GM12801 (cell line): ENCODE data around the gene SLC9A5.

Experiments
- CTCF ChIP-seq: IDR thresholded peaks from one replicate; pipeline ENCODE4 v1.5.1; 2011; ENCODE audit warnings: control low read depth; ENCODE audit not compliant: insufficient read length; ENCODE audit errors: extremely low read depth

SLC9A5 gene

GRCh38 chr16:67304020-67304419 lies 55.2 kb downstream of the SLC9A5 start:
- TF ChIP-seq CTCF: no peak

GRCh38 chr16:67305216-67306071 lies 56.7 kb downstream of the SLC9A5 start:
- no peak for TF ChIP-seq CTCF

GRCh38 chr16:67310561-67310960 lies 61.8 kb downstream of the SLC9A5 start:
- no peak for TF ChIP-seq CTCF

GRCh38 chr16:67311607-67312488 lies 63.1 kb downstream of the SLC9A5 start:
- no peak for TF ChIP-seq CTCF

GRCh38 chr16:67312719-67313118 lies 63.9 kb downstream of the SLC9A5 start:
- TF ChIP-seq CTCF: no peak

GRCh38 chr16:67317853-67318252 lies 69.1 kb downstream of the SLC9A5 start:
- TF ChIP-seq CTCF: no peak
